ENCODE data around the gene PIAS2.
"Not testable (repeated sequence)": the region's sequence is repeated elsewhere in the genome, so short reads cannot be mapped to it uniquely, and the experiment has no call there.

PIAS2 gene

DNA sequence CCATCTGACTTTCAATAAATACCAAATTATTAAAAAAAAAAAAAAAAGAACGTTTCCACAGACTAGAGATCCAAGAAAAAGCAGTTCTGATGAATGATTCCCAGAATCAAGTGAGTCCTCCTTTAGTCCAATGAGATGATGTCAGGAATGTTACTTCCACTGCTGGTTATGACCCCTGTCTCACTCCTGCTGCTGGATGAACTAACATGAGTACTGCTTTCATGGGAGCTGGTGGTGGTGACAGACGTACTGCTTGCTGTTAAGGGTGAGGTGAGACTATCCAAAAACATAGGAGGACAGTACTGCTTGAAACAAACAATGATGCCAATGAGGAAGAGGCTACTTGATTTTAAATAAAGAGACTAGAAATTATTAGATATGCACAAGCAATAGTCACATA is 105.0 kb downstream of the PIAS2 start:
- Histone ChIP-seq H3K4ac (ENCODE audit: low read depth, low read length) (no peak overlapping the region), H3K23ac (ENCODE audit: low read length) (no peak overlapping the region)

GRCh38 chr18:46810481-46811000 is 106.8 kb downstream of the PIAS2 start:
- Histone ChIP-seq H3K27ac (ENCODE audit: low read depth, low read length) (no peak overlapping the region), H3K79me2 (ENCODE audit: control insufficient read depth, insufficient read depth, low read length) (no peaks in the 10 kb centered on the region), H3K79me1 (ENCODE audit: low read length) (no peaks in the 10 kb centered on the region), H4K8ac (ENCODE audit: low read depth, low read length) (no peak overlapping the region), H3K4ac (ENCODE audit: low read depth, low read length) (no peak overlapping the region), H4K5ac (ENCODE audit: low read length) (no peak overlapping the region), H3K18ac (ENCODE audit: low read length) (no peak overlapping the region), H2BK120ac (ENCODE audit: low read depth, low read length) (no peak overlapping the region), H3K4me1 (ENCODE audit: control insufficient read depth, low read depth, low read length) (no peaks in the 10 kb centered on the region), H3K36me3 (ENCODE audit: control insufficient read depth, insufficient read depth, low read length) (no peaks in the 10 kb centered on the region), H2BK5ac (ENCODE audit: low read length) (no peak overlapping the region), H3K4me2 (ENCODE audit: low read length) (no peak overlapping the region), H3K4me3 (ENCODE audit: low read length) (no peak overlapping the region), H2BK15ac (replicated peaks; ENCODE audit: low read depth) (no peak overlapping the region), H2AK5ac (ENCODE audit: low read length) (no peak overlapping the region), H3K9ac (ENCODE audit: low read length) (no peak overlapping the region), H3K27me3 (ENCODE audit: insufficient read depth, low read length, poor library complexity) (no peaks in the 10 kb centered on the region), H3K23ac (ENCODE audit: low read length) (no peak overlapping the region), H3K56ac (ENCODE audit: low read length) (no peak overlapping the region)
- no peak for DNase-seq
- no CpG with 5 or more reads among the region's 2 CpGs for WGBS (ENCODE audit: extremely low coverage, insufficient coverage, low lambda C conversion rate)

More for the DNA sequence above, 105.0 kb downstream of the PIAS2 start:
- H3K79me2 ChIP-seq (ENCODE audit: control insufficient read depth, insufficient read depth, low read length), result no peaks in the 10 kb centered on the region
- no peak overlapping the region for H3K27ac ChIP-seq (ENCODE audit: low read depth, low read length)
- H2BK5ac ChIP-seq (ENCODE audit: low read length), result no peak overlapping the region
- no peak for DNase-seq
- no peak overlapping the region for H3K4me3 ChIP-seq (ENCODE audit: low read length)
- H3K9ac ChIP-seq (ENCODE audit: low read length), result no peak overlapping the region
- H2AK5ac ChIP-seq (ENCODE audit: low read length), result no peak overlapping the region
- H3K56ac ChIP-seq (ENCODE audit: low read length), result no peak overlapping the region
- no peaks in the 10 kb centered on the region for H3K4me1 ChIP-seq (ENCODE audit: control insufficient read depth, low read depth, low read length)
- no peak overlapping the region for H3K4me2 ChIP-seq (ENCODE audit: low read length)
- no peaks in the 10 kb centered on the region for H3K36me3 ChIP-seq (ENCODE audit: control insufficient read depth, insufficient read depth, low read length)
- no peak overlapping the region for H4K5ac ChIP-seq (ENCODE audit: low read length)
- no peak overlapping the region for H4K8ac ChIP-seq (ENCODE audit: low read depth, low read length)
- no peaks in the 10 kb centered on the region for H3K79me1 ChIP-seq (ENCODE audit: low read length)
- H3K27me3 ChIP-seq (ENCODE audit: insufficient read depth, low read length, poor library complexity), result no peaks in the 10 kb centered on the region
- no CpG with 5 or more reads among the region's 2 CpGs for WGBS (ENCODE audit: extremely low coverage, insufficient coverage, low lambda C conversion rate)
- no peak overlapping the region for H2BK120ac ChIP-seq (ENCODE audit: low read depth, low read length)
- no peak overlapping the region for H3K18ac ChIP-seq (ENCODE audit: low read length)
- H2BK15ac ChIP-seq (replicated peaks; ENCODE audit: low read depth), result no peak overlapping the region

DNA sequence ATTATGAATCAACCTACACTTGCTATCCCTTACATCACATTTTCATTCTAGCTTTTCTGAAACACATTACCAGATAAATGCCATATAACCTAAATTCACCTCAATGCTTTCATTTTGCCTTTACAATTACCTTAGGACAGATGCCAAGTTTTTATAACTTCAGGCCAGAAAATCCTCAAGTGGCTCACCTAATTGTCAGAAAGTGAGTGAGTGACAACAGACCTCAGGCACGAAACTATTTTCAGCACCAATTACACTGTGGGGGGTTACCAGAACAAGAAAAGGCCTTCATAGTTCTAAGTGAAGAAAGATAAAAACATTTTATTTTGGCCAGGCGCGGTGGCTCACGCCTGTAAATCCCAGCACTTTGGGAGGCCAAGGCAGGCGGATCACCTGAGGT is 108.2 kb downstream of the PIAS2 start:
- WGBS (ENCODE audit: extremely low coverage, insufficient coverage, low lambda C conversion rate), result no CpG with 5 or more reads among the region's 5 CpGs
- peaks cover 7% of the 10 kb centered on the region for H3K4me1 ChIP-seq (ENCODE audit: control insufficient read depth, low read depth, low read length)
- H3K4me3 ChIP-seq (ENCODE audit: low read length), result no peak overlapping the region

DNA sequence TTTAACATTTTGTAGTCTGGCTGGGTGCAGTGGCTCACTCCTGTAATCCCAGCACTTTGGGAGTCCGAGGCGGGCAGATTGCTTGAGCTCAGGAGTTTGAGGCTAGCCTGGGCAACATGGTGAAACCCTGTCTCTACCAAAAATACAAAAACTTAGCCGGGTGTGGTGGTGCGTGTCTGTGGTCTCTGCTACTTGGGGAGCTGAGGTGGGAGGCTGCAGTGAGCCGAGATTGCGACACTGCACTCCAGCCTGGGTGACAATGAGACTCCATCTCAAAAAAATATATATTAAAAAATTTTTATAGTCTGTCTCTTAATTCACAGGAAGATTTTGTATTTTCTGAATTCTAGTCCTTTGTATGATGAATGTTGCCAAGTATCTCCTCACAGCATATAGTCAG is 121.4 kb downstream of the PIAS2 start:
- not testable (repeated sequence) for H3K79me1 ChIP-seq (ENCODE audit: low read length); H2BK5ac ChIP-seq (ENCODE audit: low read length); H3K18ac ChIP-seq (ENCODE audit: low read length); H2BK120ac ChIP-seq (ENCODE audit: low read depth, low read length); H3K9ac ChIP-seq (ENCODE audit: low read length); H3K23ac ChIP-seq (ENCODE audit: low read length); DNase-seq; H2AK5ac ChIP-seq (ENCODE audit: low read length); H2BK15ac ChIP-seq (replicated peaks; ENCODE audit: low read depth); H3K27me3 ChIP-seq (ENCODE audit: insufficient read depth, low read length, poor library complexity); H3K27ac ChIP-seq (ENCODE audit: low read depth, low read length); H3K56ac ChIP-seq (ENCODE audit: low read length); H3K79me2 ChIP-seq (ENCODE audit: control insufficient read depth, insufficient read depth, low read length); H3K4me3 ChIP-seq (ENCODE audit: low read length); H3K36me3 ChIP-seq (ENCODE audit: control insufficient read depth, insufficient read depth, low read length); H4K8ac ChIP-seq (ENCODE audit: low read depth, low read length); H4K5ac ChIP-seq (ENCODE audit: low read length); H3K4ac ChIP-seq (ENCODE audit: low read depth, low read length); H3K4me2 ChIP-seq (ENCODE audit: low read length); H3K4me1 ChIP-seq (ENCODE audit: control insufficient read depth, low read depth, low read length)
- WGBS (ENCODE audit: extremely low coverage, insufficient coverage, low lambda C conversion rate), result no CpG with 5 or more reads among the region's 6 CpGs

More for the DNA sequence above, 108.2 kb downstream of the PIAS2 start:
- Histone ChIP-seq H3K27ac (ENCODE audit: low read depth, low read length) (no peak overlapping the region), H2BK5ac (ENCODE audit: low read length) (no peak overlapping the region), H3K9ac (ENCODE audit: low read length) (no peak overlapping the region), H3K56ac (ENCODE audit: low read length) (no peak overlapping the region), H3K79me1 (ENCODE audit: low read length) (no peaks in the 10 kb centered on the region), H3K23ac (ENCODE audit: low read length) (no peak overlapping the region), H2BK120ac (ENCODE audit: low read depth, low read length) (no peak overlapping the region), H4K5ac (ENCODE audit: low read length) (no peak overlapping the region), H3K79me2 (ENCODE audit: control insufficient read depth, insufficient read depth, low read length) (no peaks in the 10 kb centered on the region), H3K4me2 (ENCODE audit: low read length) (no peak overlapping the region), H2BK15ac (replicated peaks; ENCODE audit: low read depth) (no peak overlapping the region), H3K36me3 (ENCODE audit: control insufficient read depth, insufficient read depth, low read length) (no peaks in the 10 kb centered on the region), H4K8ac (ENCODE audit: low read depth, low read length) (no peak overlapping the region), H3K18ac (ENCODE audit: low read length) (no peak overlapping the region), H3K4ac (ENCODE audit: low read depth, low read length) (no peak overlapping the region), H3K27me3 (ENCODE audit: insufficient read depth, low read length, poor library complexity) (no peaks in the 10 kb centered on the region), H2AK5ac (ENCODE audit: low read length) (no peak overlapping the region)
- DNase-seq, result no peak

GRCh38 chr18:46794607-46795006 is 122.7 kb downstream of the PIAS2 start:
- Histone ChIP-seq H2BK5ac (ENCODE audit: low read length) (no peak overlapping the region), H3K27me3 (ENCODE audit: insufficient read depth, low read length, poor library complexity) (no peaks in the 10 kb centered on the region), H3K18ac (ENCODE audit: low read length) (no peak overlapping the region), H2BK120ac (ENCODE audit: low read depth, low read length) (no peak overlapping the region), H3K36me3 (ENCODE audit: control insufficient read depth, insufficient read depth, low read length) (no peaks in the 10 kb centered on the region), H3K4me3 (ENCODE audit: low read length) (no peak overlapping the region), H3K4me1 (ENCODE audit: control insufficient read depth, low read depth, low read length) (peaks cover 8% of the 10 kb centered on the region), H2BK15ac (replicated peaks; ENCODE audit: low read depth) (no peak overlapping the region), H3K79me1 (ENCODE audit: low read length) (no peaks in the 10 kb centered on the region), H3K4me2 (ENCODE audit: low read length) (no peak overlapping the region), H4K8ac (ENCODE audit: low read depth, low read length) (no peak overlapping the region), H3K9ac (ENCODE audit: low read length) (no peak overlapping the region), H4K5ac (ENCODE audit: low read length) (no peak overlapping the region), H3K27ac (ENCODE audit: low read depth, low read length) (no peak overlapping the region), H3K4ac (ENCODE audit: low read depth, low read length) (no peak overlapping the region), H3K23ac (ENCODE audit: low read length) (no peak overlapping the region), H3K56ac (ENCODE audit: low read length) (no peak overlapping the region), H2AK5ac (ENCODE audit: low read length) (no peak overlapping the region), H3K79me2 (ENCODE audit: control insufficient read depth, insufficient read depth, low read length) (no peaks in the 10 kb centered on the region)
- peak; percentile 37 for DNase-seq
- WGBS (ENCODE audit: extremely low coverage, insufficient coverage, low lambda C conversion rate), result no CpG with 5 or more reads among the region's 1 CpG

DNA sequence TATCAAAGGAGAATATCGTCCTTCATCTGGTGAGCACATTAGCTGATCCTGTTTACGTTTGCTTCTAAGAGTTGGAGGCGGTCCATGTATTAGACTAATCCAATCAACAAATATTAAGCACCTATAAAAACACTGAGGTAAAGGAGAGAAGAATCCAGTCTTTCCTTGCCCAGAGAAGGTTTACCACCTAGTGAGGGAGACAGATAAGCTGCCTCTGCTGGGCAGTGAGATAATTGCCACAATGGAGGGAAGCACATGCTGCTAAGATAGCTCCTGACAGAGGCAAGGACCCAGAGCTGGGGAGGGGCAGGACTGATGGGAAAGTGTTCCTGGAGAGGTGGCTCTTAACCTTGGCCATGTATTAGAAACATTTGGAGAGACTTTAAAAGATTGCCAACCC is 123.7 kb downstream of the PIAS2 start:
- Histone ChIP-seq H2BK15ac (replicated peaks; ENCODE audit: low read depth) (no peak overlapping the region), H3K18ac (ENCODE audit: low read length) (no peak overlapping the region), H3K36me3 (ENCODE audit: control insufficient read depth, insufficient read depth, low read length) (no peaks in the 10 kb centered on the region), H3K4me2 (ENCODE audit: low read length) (no peak overlapping the region), H3K23ac (ENCODE audit: low read length) (no peak overlapping the region), H3K4me3 (ENCODE audit: low read length) (no peak overlapping the region), H3K56ac (ENCODE audit: low read length) (no peak overlapping the region), H2BK5ac (ENCODE audit: low read length) (no peak overlapping the region), H3K4me1 (ENCODE audit: control insufficient read depth, low read depth, low read length) (peaks cover 8% of the 10 kb centered on the region), H3K4ac (ENCODE audit: low read depth, low read length) (no peak overlapping the region), H4K8ac (ENCODE audit: low read depth, low read length) (no peak overlapping the region), H3K79me2 (ENCODE audit: control insufficient read depth, insufficient read depth, low read length) (no peaks in the 10 kb centered on the region), H4K5ac (ENCODE audit: low read length) (no peak overlapping the region), H2BK120ac (ENCODE audit: low read depth, low read length) (no peak overlapping the region), H3K27me3 (ENCODE audit: insufficient read depth, low read length, poor library complexity) (no peaks in the 10 kb centered on the region), H3K79me1 (ENCODE audit: low read length) (no peaks in the 10 kb centered on the region), H3K27ac (ENCODE audit: low read depth, low read length) (no peak overlapping the region), H3K9ac (ENCODE audit: low read length) (no peak overlapping the region), H2AK5ac (ENCODE audit: low read length) (no peak overlapping the region)
- DNase-seq, result peak; percentile 82
- WGBS (ENCODE audit: extremely low coverage, insufficient coverage, low lambda C conversion rate), result no CpG with 5 or more reads among the region's 3 CpGs

Data from mesendoderm (in vitro differentiated cells).